Lung microvascular endothelial cell (primary cell): ENCODE results near the gene CNTN2. TPM values are rescaled to one million over a fixed set of nuclear protein-coding genes. Genes with fewer than 3 reads are reported as not detected.

Experiments used
- DNase-seq, 2 donors: peaks; one replicate each; pipeline versions ENCODE4 v3.0.0 to v3.0.0-alpha.2; 2010; ENCODE audit warnings: low read depth in 2 of 2
- total RNA-seq: library from RNA; depleted of rRNA; stranded (reverse); fragments of >200 nt; gene quantifications from 2 replicates; pipeline ENCODE4 v1.2.1, GENCODE V29; 2014

Gene CNTN2
- total RNA-seq, 1 donor from 2014 or later = not detected

GRCh38 chr1:205071801-205072200 lies 28.8 kb downstream of the CNTN2 start:
- no peak for DNase-seq

GRCh38 chr1:205072286-205072685 lies 29.3 kb downstream of the CNTN2 start:
- no peak for DNase-seq

GRCh38 chr1:205072881-205073280 lies 29.9 kb downstream of the CNTN2 start:
- no peak for DNase-seq

GRCh38 chr1:205073511-205073910 lies 30.5 kb downstream of the CNTN2 start:
- no peak for DNase-seq

- DNase-seq = no peak
These were observed 31.1 kb downstream of the CNTN2 start for GRCh38 chr1:205074084-205074483.

GRCh38 chr1:205074513-205074912 lies 31.5 kb downstream of the CNTN2 start:
- DNase-seq = no peak

- DNase-seq = no peak
These were observed 32.7 kb downstream of the CNTN2 start for GRCh38 chr1:205075642-205076155.

- DNase-seq = no peak
These were observed 33.3 kb downstream of the CNTN2 start for GRCh38 chr1:205076245-205076761.

- DNase-seq = no peak
These were observed 34.3 kb downstream of the CNTN2 start for GRCh38 chr1:205077158-205077933.

- no peak for DNase-seq
These were observed 34.9 kb downstream of the CNTN2 start for GRCh38 chr1:205077934-205078311.

- no peak for DNase-seq
These were observed 39.4 kb downstream of the CNTN2 start for GRCh38 chr1:205082431-205082830.

GRCh38 chr1:205084360-205084759 lies 41.3 kb downstream of the CNTN2 start, which contains the start of gene TMEM81:
Gene TMEM81 (minus strand): TSS chr1:205084460. CDS start chr1:205084320, 140 bp downstream.
- no peak for DNase-seq

GRCh38 chr1:205088341-205088740 lies 45.3 kb downstream of the CNTN2 start:
- no peak for DNase-seq

- DNase-seq = peak in 1 of 2 donors; percentile 59
These were observed 48.2 kb downstream of the CNTN2 start for GRCh38 chr1:205091043-205091740.

GRCh38 chr1:205095422-205095821 lies 52.4 kb downstream of the CNTN2 start:
- DNase-seq = no peak

- no peak for DNase-seq
These were observed 55.2 kb downstream of the CNTN2 start for GRCh38 chr1:205098242-205098641.

GRCh38 chr1:205102404-205102803 lies 59.4 kb downstream of the CNTN2 start:
- DNase-seq = no peak

GRCh38 chr1:205107327-205107726 lies 64.3 kb downstream of the CNTN2 start:
- no peak for DNase-seq

GRCh38 chr1:205108464-205108863 lies 65.5 kb downstream of the CNTN2 start:
- no peak for DNase-seq

GRCh38 chr1:205109269-205109668 lies 66.3 kb downstream of the CNTN2 start:
- no peak for DNase-seq

- no peak for DNase-seq
These were observed 66.7 kb downstream of the CNTN2 start for GRCh38 chr1:205109711-205110110.

- DNase-seq = no peak
These were observed 68.3 kb downstream of the CNTN2 start for GRCh38 chr1:205111354-205111753.
